ENCODE data around the gene UBE2E2.
A peak's percentile ranks its signal among the peaks of the same experiment; 100 is the strongest.
"Not testable (repeated sequence)": the region's sequence is repeated elsewhere in the genome, so short reads cannot be mapped to it uniquely, and the experiment has no call there.

The UBE2E2 gene

DNA sequence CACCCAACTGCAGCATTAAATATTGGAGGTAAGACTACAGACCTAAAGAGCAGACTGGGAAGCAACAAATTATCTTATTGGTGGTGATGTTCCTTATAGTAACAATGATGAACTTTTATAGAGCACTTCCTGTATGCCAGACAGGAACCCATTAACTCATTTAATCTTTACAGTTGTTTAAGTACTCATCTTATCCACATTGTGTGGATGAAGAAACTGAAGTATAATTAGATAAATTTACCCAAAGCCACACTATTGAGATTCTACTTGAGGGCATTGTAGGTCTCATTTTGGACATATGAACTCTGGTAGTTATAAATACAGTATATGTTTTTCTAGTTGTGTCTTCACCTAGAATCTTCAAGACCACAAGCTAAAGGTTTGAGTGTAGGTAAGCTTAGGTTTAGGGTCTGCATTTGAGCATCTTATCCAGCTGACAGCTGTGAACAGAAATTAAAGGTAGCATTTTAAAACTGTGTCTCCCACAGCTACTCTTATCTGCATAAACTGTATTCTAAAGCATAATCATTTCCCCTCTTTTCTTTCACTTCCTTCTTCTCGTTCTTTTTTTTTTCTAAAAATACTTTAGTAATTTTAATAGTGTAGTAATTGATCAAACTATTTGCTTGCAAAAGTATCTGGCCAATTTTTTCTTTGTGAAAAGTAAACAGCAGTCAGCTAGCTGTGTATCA is 138.2 kb downstream of the UBE2E2 start:
- Mint-ChIP-seq H3K36me3 (peaks cover 5% of the 10 kb centered on the region), H3K27me3 (no peaks in the 10 kb centered on the region), H3K4me3 (no peak overlapping the region), H3K27ac (peak overlapping the region; percentile 56), H3K4me1 (peaks cover 38% of the 10 kb centered on the region), H3K9me3 (no peaks in the 10 kb centered on the region)
- ATAC-seq: peak; percentile 80

DNA sequence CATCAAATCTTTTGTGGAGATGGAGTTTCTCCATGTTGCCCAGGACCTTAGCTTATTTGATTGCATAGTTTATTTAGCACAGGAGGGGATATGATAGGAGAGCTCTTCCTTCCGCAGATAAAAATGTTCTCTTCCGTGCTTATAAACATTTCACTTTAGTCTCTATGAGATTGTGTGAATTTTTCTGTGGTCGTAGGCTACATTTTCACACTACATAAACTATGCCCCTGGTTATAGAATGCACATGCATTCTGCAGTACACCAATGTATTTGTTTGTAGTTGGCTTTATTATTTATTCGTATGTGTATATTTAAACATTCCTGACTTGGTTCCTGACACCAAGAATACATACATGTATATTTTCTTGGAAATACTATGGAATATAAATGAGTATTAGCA is 139.2 kb downstream of the UBE2E2 start:
- H3K36me3 Mint-ChIP-seq: peaks cover 12% of the 10 kb centered on the region
- H3K4me3 Mint-ChIP-seq: no peak overlapping the region
- H3K27ac Mint-ChIP-seq: peak overlapping the region; percentile 56
- ATAC-seq: no peak
- no peaks in the 10 kb centered on the region for H3K9me3 Mint-ChIP-seq
- no peaks in the 10 kb centered on the region for H3K27me3 Mint-ChIP-seq
- H3K4me1 Mint-ChIP-seq: peaks cover 36% of the 10 kb centered on the region

DNA sequence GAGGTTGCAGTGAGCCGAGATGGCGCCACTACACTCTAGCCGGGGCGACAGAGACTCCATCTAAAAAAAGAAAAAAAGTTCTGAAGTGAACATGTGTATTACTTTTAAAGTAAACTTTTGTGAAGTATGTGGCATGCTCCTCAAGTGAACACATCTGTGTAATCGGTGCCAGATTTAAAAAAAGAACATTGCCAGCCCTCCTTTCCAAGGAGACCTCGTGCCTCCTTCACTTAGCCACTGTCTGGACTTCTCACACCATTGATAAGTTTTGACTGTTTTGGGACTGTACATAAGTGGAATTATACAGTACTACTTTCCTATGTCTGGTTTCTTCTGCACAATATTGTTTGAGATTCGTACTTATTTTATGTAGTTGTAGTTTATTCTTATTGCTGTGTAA is 140.4 kb downstream of the UBE2E2 start:
- Mint-ChIP-seq H3K27me3 (no peaks in the 10 kb centered on the region), H3K36me3 (peaks cover 13% of the 10 kb centered on the region), H3K4me3 (no peak overlapping the region), H3K4me1 (peaks cover 25% of the 10 kb centered on the region), H3K9me3 (no peaks in the 10 kb centered on the region), H3K27ac (no peak overlapping the region)
- no peak for ATAC-seq

DNA sequence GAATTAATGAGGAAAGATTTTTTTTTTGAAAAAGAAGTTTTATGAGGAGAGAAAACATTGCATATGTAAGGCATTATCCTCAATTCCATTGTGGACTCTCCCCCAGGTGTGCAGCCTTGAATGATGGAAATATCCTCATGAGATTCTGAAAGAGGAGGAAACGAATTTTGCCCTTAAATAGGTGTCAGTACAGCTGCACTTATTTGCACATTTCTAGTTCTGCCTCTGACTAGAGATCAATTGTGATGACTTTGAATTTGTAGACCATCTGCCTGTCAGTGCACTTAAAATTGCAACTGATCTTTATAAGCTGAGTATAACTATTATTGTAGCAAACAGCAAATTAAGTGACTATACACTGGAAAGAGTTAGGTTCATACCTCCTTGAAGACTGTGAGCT is 141.8 kb downstream of the UBE2E2 start:
- ATAC-seq: no peak
- Mint-ChIP-seq H3K36me3 (peaks cover 17% of the 10 kb centered on the region), H3K9me3 (no peaks in the 10 kb centered on the region), H3K27me3 (no peaks in the 10 kb centered on the region), H3K4me3 (no peak overlapping the region), H3K27ac (no peak overlapping the region), H3K4me1 (peaks cover 23% of the 10 kb centered on the region)

DNA sequence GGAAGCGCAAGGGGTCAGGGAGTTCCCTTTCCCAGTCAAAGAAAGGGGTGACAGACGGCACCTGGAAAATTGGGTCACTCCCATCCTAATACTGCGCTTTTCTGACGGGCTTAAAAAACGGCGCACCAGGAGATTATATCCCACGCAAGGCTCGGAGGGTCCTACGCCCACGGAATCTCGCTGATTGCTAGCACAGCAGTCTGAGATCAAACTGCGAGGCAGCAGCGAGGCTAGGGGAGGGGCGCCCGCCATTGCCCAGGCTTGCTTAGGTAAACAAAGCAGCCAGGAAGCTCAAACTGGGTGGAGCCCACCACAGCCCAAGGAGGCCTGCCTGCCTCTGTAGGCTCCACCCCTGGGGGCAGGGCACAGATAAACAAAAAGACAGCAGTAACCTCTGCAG is 146.3 kb downstream of the UBE2E2 start:
- not testable (repeated sequence) for H3K27me3 Mint-ChIP-seq, H3K9me3 Mint-ChIP-seq, H3K4me3 Mint-ChIP-seq, ATAC-seq, H3K4me1 Mint-ChIP-seq, H3K27ac Mint-ChIP-seq
- peaks cover 17% of the 10 kb centered on the region for H3K36me3 Mint-ChIP-seq

DNA sequence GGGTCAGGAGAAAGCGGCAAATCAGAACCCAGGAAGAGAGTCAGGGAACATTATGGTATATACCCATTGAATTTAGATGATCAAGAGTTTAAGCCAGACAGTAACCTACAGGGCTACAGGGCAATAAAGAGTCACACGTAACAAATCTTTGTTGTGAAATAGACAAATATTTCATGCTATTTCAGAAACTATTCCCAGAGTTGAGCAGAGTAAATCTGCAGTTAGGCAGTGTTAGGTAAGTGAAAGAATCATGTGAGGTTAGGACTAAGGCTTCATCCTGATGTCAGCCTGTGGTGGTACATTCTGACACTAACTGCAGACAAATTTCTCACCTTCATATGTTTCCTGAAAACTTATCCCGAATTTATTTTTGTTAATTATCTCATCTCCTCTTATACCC is 153.0 kb downstream of the UBE2E2 start:
- Mint-ChIP-seq H3K9me3 (peaks cover 3% of the 10 kb centered on the region), H3K36me3 (no peaks in the 10 kb centered on the region), H3K27me3 (no peaks in the 10 kb centered on the region), H3K27ac (no peak overlapping the region), H3K4me3 (no peak overlapping the region), H3K4me1 (no peaks in the 10 kb centered on the region)
- ATAC-seq: no peak

DNA sequence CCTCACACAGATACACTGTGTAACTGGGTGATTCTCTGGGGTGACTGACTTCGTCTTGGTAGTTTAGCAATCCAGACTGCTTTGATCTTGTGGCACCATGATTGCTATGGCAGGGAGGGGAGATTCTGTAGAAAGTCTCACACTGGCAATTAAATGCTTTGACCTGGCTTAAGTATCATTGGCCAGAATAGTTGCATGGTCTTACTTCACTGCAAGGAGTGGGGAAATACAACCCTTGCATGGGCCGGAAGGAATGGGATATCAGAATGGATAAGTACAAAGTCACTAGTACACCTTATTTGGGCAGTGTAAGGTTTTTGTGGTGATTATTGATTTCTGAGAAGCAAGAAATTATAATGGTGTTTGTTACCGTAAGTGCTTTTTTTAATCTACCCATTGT is 153.8 kb downstream of the UBE2E2 start:
- no peak overlapping the region for H3K27ac Mint-ChIP-seq
- no peak overlapping the region for H3K4me3 Mint-ChIP-seq
- ATAC-seq: no peak
- H3K36me3 Mint-ChIP-seq: no peaks in the 10 kb centered on the region
- H3K9me3 Mint-ChIP-seq: peaks cover under 1% of the 10 kb centered on the region
- H3K4me1 Mint-ChIP-seq: no peaks in the 10 kb centered on the region
- no peaks in the 10 kb centered on the region for H3K27me3 Mint-ChIP-seq

DNA sequence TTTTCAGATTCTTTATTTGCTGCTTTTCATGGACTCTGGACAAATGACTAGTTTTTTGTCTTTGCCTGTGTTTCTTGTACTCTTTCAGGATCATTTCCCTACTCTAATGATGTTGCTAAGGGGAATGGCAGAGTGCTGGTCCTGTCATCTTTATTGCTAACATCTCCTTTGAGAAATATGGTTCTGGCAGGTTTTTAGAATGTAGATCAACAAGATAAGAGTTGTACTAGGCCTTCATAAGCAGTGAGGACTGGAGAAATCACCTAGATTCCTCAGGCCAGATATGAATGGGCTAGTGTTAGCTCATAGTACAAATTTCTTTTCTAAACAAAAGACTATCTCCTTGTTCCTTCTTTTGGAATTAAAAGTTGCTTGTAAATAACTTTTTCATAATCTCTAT is 156.0 kb downstream of the UBE2E2 start:
- Mint-ChIP-seq H3K4me3 (no peak overlapping the region), H3K27me3 (no peaks in the 10 kb centered on the region), H3K4me1 (no peaks in the 10 kb centered on the region), H3K36me3 (peaks cover 7% of the 10 kb centered on the region), H3K9me3 (peaks cover 11% of the 10 kb centered on the region), H3K27ac (no peak overlapping the region)
- no peak for ATAC-seq

DNA sequence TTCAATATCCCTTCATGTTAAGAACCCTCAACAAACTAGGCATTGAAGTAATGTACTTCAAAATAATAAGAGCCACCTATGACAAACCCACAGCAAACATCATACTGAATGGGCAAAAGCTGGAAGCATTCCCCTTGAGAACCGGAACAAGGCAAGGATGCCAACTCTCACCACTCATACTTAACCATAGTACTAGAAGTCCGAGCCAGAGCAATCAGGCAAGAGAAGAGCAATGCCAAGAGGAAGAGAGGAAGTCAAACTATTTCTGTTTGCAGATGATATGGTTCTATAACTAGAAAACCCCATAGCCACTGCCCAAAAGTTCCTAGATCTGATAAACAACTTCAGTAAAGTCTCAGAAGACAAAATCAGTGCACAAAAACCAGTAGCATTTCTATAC is 161.9 kb downstream of the UBE2E2 start:
- Mint-ChIP-seq H3K9me3 (peaks cover 23% of the 10 kb centered on the region), H3K27ac (no peak overlapping the region), H3K4me3 (no peak overlapping the region), H3K4me1 (peaks cover 27% of the 10 kb centered on the region), H3K36me3 (peaks cover 11% of the 10 kb centered on the region), H3K27me3 (no peaks in the 10 kb centered on the region)
- ATAC-seq: no peak

DNA sequence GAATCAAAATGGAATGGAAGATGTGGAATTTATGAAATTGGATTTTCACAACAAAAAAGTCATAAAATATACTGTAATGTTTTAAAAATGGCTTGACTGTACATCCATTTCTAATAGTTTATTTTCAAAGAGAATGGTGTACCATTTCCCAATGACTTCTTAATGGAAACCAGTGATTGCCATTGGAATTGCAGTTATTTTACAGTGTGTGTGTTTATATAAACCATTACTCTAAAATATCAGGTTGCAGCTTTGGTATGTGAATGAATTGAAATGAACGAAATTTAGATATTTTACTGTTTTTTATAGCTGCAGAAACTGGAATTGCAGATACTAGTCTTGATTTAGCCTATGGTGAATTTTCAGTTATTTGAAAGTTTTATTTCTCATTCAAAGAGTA is 165.6 kb downstream of the UBE2E2 start:
- peaks cover 8% of the 10 kb centered on the region for H3K36me3 Mint-ChIP-seq
- H3K9me3 Mint-ChIP-seq: peaks cover 16% of the 10 kb centered on the region
- no peak for ATAC-seq
- no peaks in the 10 kb centered on the region for H3K27me3 Mint-ChIP-seq
- H3K27ac Mint-ChIP-seq: no peak overlapping the region
- H3K4me3 Mint-ChIP-seq: no peak overlapping the region
- H3K4me1 Mint-ChIP-seq: peaks cover 45% of the 10 kb centered on the region

DNA sequence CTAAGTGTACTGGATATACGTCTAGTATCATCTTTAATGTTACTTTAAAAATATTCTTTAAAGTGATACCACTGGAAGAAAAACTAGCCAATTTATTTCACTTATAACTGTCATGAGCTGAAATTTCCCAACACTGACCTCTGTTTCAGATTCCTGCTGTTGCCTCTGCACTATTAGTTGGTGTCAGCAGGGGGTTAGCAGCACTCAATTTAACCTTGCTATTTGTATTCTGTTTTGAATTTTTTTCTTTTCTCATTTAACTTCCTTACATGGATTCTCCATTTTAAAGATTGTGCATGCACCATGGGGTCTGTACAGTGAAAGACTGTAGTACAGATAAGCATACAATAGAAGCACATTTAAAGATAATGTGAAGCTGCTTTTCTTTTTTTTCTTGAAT is 169.2 kb downstream of the UBE2E2 start:
- H3K9me3 Mint-ChIP-seq: peaks cover 3% of the 10 kb centered on the region
- peaks cover 49% of the 10 kb centered on the region for H3K4me1 Mint-ChIP-seq
- H3K36me3 Mint-ChIP-seq: no peaks in the 10 kb centered on the region
- no peaks in the 10 kb centered on the region for H3K27me3 Mint-ChIP-seq
- no peak for ATAC-seq
- no peak overlapping the region for H3K27ac Mint-ChIP-seq
- H3K4me3 Mint-ChIP-seq: no peak overlapping the region

DNA sequence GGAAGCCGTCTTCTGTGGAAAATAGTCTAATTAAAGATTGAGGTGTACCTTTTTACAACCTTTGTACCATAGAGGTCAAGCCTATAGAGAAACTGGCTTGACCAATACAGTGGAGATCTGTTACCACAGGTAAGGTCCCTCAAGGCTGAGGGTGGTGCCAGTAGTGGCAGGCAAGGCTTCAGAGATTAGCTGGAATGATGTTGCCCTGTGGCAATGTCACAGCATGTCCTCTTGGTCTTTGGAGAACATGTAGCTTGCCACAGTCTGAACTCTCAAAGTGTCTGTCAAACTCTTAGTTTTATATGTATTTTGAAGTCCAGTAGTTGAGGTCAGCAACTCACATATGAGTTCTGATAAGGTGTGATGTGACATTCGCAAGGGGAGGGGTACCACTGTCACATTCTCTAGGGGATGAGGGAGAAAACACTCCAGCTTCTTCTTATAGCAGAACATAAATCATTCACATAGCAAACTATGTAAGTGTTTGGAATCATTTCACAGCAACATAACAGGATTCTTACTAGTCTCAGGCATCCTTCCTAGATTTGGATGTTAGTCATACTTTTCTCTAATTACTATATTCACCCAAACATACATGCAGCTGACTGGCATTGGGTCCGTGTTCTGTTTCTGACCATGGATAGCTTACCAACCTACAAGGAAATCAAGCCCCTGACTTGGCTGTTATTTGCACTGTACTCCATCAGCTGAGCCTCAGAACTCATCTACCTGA is 173.6 kb downstream of the UBE2E2 start:
- Mint-ChIP-seq H3K27me3 (no peaks in the 10 kb centered on the region), H3K4me1 (peaks cover 50% of the 10 kb centered on the region), H3K27ac (no peak overlapping the region), H3K9me3 (no peaks in the 10 kb centered on the region), H3K4me3 (no peak overlapping the region), H3K36me3 (no peaks in the 10 kb centered on the region)
- ATAC-seq: no peak

DNA sequence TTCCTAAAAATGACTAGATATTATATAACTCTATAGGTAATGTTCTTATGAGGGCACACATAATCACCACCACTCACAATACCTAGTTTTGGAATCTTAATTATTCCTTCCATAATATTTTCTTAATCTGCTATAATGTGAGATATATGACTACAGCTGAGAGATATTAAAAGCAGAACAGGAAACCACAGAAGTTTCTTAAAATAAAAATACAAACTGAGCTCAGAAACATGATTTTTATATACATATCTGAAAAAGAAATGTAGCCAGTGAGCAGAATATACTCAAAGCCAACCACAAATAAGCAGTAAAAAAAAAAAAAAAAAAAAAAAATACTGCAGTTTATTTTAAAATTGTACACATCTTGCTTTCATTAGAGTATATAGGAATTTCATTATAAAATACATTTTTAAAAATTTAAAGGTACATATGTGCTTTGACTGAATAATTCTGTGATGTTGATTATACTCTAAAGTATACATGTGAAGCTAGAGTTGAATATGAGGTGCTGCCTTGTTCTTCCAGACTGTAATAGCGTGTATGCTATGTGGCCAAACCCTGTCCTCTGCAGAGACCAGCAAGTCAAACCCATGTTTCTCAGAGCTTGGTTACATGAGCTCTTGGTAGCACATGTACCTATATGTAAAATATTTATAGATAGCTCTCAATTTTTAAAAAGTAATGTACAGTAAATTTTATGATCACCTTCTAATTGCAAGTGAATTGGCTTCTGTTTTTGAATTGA is 175.0 kb downstream of the UBE2E2 start:
- Mint-ChIP-seq H3K4me3 (no peak overlapping the region), H3K9me3 (no peaks in the 10 kb centered on the region), H3K4me1 (peaks cover 52% of the 10 kb centered on the region), H3K36me3 (no peaks in the 10 kb centered on the region), H3K27me3 (no peaks in the 10 kb centered on the region), H3K27ac (no peak overlapping the region)
- peak; percentile 12 for ATAC-seq

DNA sequence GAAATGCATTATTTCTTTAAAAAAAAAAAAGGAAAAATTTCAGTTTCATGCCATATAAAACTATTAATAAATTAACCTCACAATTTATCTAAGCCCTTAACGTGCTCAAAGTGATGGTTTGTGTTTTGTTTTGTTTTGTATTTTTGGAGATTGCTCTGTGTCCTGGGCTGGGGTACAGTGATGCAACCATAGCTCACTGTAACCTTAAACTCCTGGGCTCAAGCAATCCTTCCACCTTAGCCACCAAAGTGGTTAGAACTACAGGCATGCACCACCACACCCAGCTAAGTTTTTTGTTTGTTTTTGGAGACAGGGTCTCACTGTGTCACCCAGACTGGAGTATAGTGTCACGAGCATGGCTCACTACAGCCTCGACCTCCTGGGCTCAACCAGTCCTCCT is 180.7 kb downstream of the UBE2E2 start:
- Mint-ChIP-seq H3K27me3 (no peaks in the 10 kb centered on the region), H3K36me3 (no peaks in the 10 kb centered on the region), H3K4me3 (no peak overlapping the region), H3K9me3 (no peaks in the 10 kb centered on the region), H3K4me1 (peaks cover 52% of the 10 kb centered on the region), H3K27ac (no peak overlapping the region)
- no peak for ATAC-seq

DNA sequence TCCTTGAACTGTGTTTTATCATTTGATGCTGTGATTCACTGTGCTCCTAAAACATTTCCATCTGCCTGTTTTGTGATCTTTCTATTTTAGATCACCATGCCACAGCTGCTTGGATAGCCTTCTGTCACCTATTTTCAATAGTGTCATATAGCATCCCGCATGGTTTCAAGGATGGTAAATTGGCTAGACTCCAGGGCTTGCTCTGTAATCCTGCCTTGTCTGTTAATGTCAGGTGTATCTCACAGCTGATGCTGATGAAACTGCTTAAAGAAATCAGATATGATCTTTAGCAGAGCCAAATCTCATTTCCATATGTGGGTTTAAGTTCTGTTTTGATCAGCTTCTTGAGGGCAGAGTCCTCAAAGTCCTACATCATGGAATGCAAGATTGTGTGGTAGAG is 182.2 kb downstream of the UBE2E2 start:
- H3K4me1 Mint-ChIP-seq: peaks cover 57% of the 10 kb centered on the region
- no peak overlapping the region for H3K27ac Mint-ChIP-seq
- H3K27me3 Mint-ChIP-seq: no peaks in the 10 kb centered on the region
- no peak overlapping the region for H3K4me3 Mint-ChIP-seq
- no peak for ATAC-seq
- no peaks in the 10 kb centered on the region for H3K9me3 Mint-ChIP-seq
- H3K36me3 Mint-ChIP-seq: peaks cover 7% of the 10 kb centered on the region
